NB4 (cell line): Measurements from ENCODE around the gene FSD2.

ENCODE experiments used
- DNase-seq: peaks from one replicate; pipeline ENCODE4 v3.0.0; 2010; ENCODE audit warnings: low read depth
- H3K4me3 ChIP-seq: one replicate; pipeline ENCODE4 v1.5.1; 2011; ENCODE audit warnings: mild to moderate bottlenecking, low read depth, low read length, moderate library complexity
- CTCF ChIP-seq: IDR thresholded peaks from one replicate; pipeline ENCODE4 v1.5.1; 2012; ENCODE audit warnings: low read depth, low read length
- MAX ChIP-seq: IDR thresholded peaks from 2 replicates; pipeline ENCODE4 v1.6.1; 2011; ENCODE audit warnings: low read depth, low read length
- MYC ChIP-seq: IDR thresholded peaks from 2 replicates; pipeline ENCODE4 v1.6.1; 2011; ENCODE audit warnings: low read depth, low read length
- POLR2A ChIP-seq: IDR thresholded peaks from 2 replicates; pipeline ENCODE4 v1.6.1; 2011; ENCODE audit warnings: mild to moderate bottlenecking; ENCODE audit not compliant: insufficient read length; ENCODE audit errors: extremely low read depth

The FSD2 gene

DNA sequence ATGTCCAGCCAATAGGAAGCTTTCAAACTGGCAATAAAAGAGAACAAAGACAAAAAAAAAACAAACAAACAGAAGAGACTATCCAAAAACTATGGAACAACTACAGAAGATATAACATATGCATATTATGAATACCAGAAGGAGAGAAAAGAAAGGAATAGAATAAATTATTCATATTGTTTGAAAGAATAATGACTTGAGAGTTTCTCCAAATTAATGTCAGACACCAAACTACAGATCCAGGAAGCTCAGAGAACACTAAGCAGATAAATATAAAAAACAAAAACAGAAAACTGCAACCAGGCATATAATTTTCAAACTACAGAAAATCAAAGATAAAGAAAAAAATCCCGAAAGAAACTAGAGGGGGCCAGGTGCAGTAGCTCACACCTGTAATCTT, 62.1 kb downstream of the FSD2 start:
- TF ChIP-seq CTCF, result no peak
- TF ChIP-seq MAX, result no peak
- TF ChIP-seq POLR2A, result no peak
- no peak for TF ChIP-seq MYC
- no peak overlapping the region for H3K4me3 ChIP-seq
- DNase-seq, result no peak

DNA sequence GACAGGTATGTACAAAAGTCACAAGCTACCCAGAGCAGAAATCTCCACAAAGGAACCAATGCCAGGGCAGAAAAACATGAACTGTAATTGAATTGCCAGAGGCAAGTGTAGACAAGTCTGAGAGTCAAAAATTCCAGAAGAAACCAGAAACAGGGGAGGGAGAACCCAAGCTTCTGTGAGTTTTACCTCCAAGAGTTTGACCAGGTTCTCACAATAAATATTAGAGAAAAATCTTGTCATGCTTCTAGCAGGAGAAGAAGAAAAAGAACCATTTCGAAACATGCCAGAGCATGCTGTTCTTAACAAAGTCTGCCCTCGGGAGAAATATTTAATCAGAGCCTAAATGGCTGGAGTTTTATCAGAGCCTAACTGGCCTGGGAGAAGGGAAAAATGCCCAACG, 63.7 kb downstream of the FSD2 start:
- TF ChIP-seq CTCF (no peak), MAX (no peak), POLR2A (no peak), MYC (no peak)
- H3K4me3 ChIP-seq, result no peak overlapping the region
- DNase-seq, result no peak

GRCh38 chr15:82739086-82739485, 66.8 kb downstream of the FSD2 start:
- no peak for DNase-seq
- no peak overlapping the region for H3K4me3 ChIP-seq
- TF ChIP-seq POLR2A (no peak), MYC (no peak), CTCF (no peak), MAX (no peak)

- peak; percentile 12 for DNase-seq
- TF ChIP-seq MAX (no peak), CTCF (no peak), MYC (no peak), POLR2A (no peak)
These were observed 67.9 kb downstream of the FSD2 start for GRCh38 chr15:82737975-82738374.

DNA sequence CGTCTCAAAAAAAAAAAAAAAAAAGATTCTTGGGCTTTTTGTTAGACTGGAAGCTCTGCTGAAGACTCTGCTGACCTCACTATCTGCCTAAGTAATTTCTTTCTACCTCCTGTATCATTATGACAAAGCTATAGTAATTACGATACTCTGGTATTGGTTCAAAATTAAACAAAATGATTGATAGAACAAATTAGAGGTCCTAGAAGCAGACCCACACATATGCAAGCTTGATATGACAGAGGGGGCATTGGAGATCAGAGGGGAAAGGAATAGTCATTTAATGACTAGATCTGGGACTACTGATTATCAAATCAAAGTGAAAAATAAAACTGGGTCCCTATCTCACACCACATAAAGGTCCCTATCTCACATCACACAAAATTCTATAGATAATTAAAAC, 74.3 kb downstream of the FSD2 start:
- no peak for DNase-seq
- H3K4me3 ChIP-seq, result no peak overlapping the region
- TF ChIP-seq MAX (no peak), CTCF (no peak), POLR2A (no peak), MYC (no peak)

More at GRCh38 chr15:82737975-82738374, 67.9 kb downstream of the FSD2 start:
- H3K4me3 ChIP-seq, result no peak overlapping the region

- DNase-seq, result no peak
- TF ChIP-seq CTCF, result no peak
- TF ChIP-seq MYC, result no peak
- no peak for TF ChIP-seq MAX
- no peak for TF ChIP-seq POLR2A
- no peak overlapping the region for H3K4me3 ChIP-seq
These were observed 75.8 kb downstream of the FSD2 start for GRCh38 chr15:82730022-82730530.
